Measurements from ENCODE around the gene ZNF521.

ZNF521 gene

GRCh38 chr18:25349926-25350487 is 2.0 kb downstream of the ZNF521 start:
- DNase-seq (ENCODE audit: low read depth, low spot score), result peak; percentile 22
- H3K4me3 ChIP-seq (ENCODE audit: low read depth, low read length), result peak overlapping the region; percentile 83
- in situ Hi-C loops (cut with HindIII; ENCODE audit: low sequenced_read_pairs), result no loop called here
- TF ChIP-seq CTCF (IDR thresholded peaks at IDR 0.05; ENCODE audit: low read depth, low read length), result no peak

- DNase-seq (ENCODE audit: low read depth, low spot score), result peak; percentile 62
- in situ Hi-C loops (cut with HindIII; ENCODE audit: low sequenced_read_pairs), result no loop called here
- TF ChIP-seq CTCF (IDR thresholded peaks at IDR 0.05; ENCODE audit: low read depth, low read length), result no peak
- H3K4me3 ChIP-seq (ENCODE audit: low read depth, low read length), result peak overlapping the region; percentile 83
Measured at GRCh38 chr18:25349131-25349925, 2.6 kb downstream of the ZNF521 start.

GRCh38 chr18:25348386-25349130 is 3.4 kb downstream of the ZNF521 start:
- TF ChIP-seq CTCF (IDR thresholded peaks at IDR 0.05; ENCODE audit: low read depth, low read length), result no peak
- DNase-seq (ENCODE audit: low read depth, low spot score), result no peak
- in situ Hi-C loops (cut with HindIII; ENCODE audit: low sequenced_read_pairs), result no loop called here
- peak overlapping the region; percentile 83 for H3K4me3 ChIP-seq (ENCODE audit: low read depth, low read length)

- in situ Hi-C loops (cut with HindIII; ENCODE audit: low sequenced_read_pairs), result no loop called here
- no peak for TF ChIP-seq CTCF (IDR thresholded peaks at IDR 0.05; ENCODE audit: low read depth, low read length)
- no peak overlapping the region for H3K4me3 ChIP-seq (ENCODE audit: low read depth, low read length)
- DNase-seq (ENCODE audit: low read depth, low spot score), result no peak
Measured at GRCh38 chr18:25346561-25346960, 5.4 kb downstream of the ZNF521 start.

- in situ Hi-C loops (cut with HindIII; ENCODE audit: low sequenced_read_pairs), result no loop called here
- no peak for DNase-seq (ENCODE audit: low read depth, low spot score)
- no peak for TF ChIP-seq CTCF (IDR thresholded peaks at IDR 0.05; ENCODE audit: low read depth, low read length)
- H3K4me3 ChIP-seq (ENCODE audit: low read depth, low read length), result no peak overlapping the region
Measured at GRCh38 chr18:25345081-25345866, 6.7 kb downstream of the ZNF521 start.

GRCh38 chr18:25341831-25342230 is 10.1 kb downstream of the ZNF521 start:
- TF ChIP-seq CTCF (IDR thresholded peaks at IDR 0.05; ENCODE audit: low read depth, low read length), result no peak
- DNase-seq (ENCODE audit: low read depth, low spot score), result no peak
- in situ Hi-C loops (cut with HindIII; ENCODE audit: low sequenced_read_pairs), result no loop called here
- no peak overlapping the region for H3K4me3 ChIP-seq (ENCODE audit: low read depth, low read length)
